CD4-positive, alpha-beta T cell treated with Interleukin-17A for 1 hour (primary cell): ENCODE data around the gene EML5.
"Not testable (repeated sequence)": the region's sequence is repeated elsewhere in the genome, so short reads cannot be mapped to it uniquely, and the experiment has no call there.

Experiments used
- DNase-seq: peaks from one replicate; pipeline ENCODE4 v3.0.0-alpha.2; 2020

The EML5 gene

DNA sequence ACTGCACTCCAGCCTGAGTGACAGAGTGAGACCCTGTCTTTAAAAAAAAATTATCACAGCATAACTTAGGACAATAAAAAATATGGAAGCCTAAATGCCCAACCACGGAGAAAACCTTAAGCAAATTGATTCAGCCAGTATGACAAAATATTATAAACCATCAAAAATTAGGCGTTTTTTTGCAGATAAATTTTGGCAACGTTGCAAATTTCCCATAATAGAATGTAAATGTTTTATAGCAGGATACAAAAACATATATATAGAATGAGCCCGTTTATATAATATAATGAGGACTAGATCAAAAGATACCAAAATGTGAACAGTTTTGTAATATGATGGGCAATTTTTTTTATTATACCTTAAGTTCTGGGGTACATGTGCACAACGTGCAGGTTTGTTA is 6.8 kb upstream of the EML5 start:
- no peak for DNase-seq

GRCh38 chr14:88798156-88798555 is 5.4 kb upstream of the EML5 start:
- DNase-seq: no peak

DNA sequence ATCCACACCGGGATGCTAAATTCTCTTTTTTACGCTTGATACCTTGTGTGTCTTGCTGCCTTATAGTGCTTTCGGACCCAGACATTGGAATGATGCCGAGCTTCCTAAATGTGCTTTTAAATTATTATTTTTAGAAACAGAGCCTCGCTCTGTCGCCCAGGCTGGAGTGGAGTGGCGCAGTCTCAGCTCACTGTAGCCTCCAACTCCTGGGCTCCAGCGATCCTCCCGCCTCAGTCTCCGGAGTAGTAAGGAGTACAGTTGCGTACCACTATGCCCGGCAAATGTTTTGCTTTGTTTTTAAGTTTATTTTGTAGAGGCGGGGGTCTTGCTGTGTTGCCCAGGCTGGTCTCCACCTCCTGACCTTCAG is 489 bp upstream of the EML5 start:
- DNase-seq: no peak

- DNase-seq: no peak
These were observed 902 bp downstream of the EML5 start for GRCh38 chr14:88791629-88792472.

DNA sequence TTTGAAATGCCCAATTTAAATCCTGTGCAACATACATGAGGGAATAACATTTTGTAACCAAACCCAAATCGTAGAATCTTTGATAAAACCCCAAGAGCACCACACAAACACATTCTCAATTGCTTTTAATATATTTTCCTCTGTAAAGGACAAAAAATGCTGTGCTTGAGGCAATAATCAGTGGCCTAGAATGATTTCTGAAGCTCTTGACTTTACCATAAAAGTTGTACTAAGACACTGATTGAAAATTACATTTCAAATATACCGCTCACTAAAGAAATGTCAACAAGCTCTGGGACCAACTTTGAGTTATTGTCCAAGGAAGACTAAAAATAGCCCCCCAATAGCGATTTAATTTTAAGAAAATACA is 1.5 kb downstream of the EML5 start:
- DNase-seq: no peak

DNA sequence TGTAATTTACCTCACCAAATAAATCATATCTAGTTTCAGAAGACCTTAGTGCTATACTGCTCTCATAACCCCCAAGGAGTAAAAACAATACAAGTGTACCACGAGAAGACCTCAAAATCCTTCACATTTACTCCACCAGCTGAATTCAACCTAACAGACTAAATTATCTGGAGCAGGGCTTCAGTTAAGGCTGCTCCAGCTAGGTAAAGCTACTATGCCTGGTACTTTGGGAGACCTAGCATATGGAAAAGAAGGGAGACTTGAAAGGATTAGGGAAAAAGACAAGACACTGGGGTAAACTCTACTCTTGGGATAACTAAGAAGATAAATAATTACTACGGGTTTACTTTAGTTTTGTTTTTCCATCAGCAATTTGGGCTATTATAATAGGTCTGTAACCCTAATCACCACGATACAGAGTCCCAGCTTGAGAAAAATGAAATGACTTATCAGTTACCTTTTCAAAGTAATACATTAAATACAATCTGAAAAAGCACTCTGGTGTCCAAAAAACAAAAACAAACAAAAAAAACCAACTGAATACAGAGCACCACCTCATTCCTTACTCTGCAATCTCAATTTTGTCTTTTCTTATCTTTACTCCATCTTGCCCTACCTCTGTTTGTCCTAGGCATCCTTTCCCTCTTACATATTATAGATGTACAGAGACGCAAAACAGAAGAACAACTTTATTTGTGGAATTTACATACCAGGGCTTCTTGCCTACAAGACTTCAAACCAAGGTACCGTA is 2.1 kb downstream of the EML5 start:
- DNase-seq: no peak

- not testable (repeated sequence) for DNase-seq
These were observed 3.2 kb downstream of the EML5 start for GRCh38 chr14:88789573-88789972.

DNA sequence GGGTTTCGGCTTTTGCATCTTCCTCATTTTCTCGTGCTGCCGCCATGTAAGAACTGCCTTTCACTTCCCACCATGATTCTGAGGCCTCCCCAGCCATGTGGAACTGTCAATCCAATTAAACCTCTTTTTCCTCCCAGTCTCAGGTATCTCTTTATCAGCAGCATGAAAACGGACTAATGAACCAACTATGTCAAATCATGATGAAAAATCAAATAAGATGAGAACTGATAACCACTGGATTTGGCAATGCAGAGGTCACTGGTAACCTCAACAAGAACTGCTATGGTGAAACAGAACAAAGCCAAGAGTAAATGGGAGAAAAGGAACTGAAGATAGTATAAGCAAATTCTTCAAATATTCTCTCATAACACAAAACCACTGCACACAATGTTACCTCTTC is 6.0 kb downstream of the EML5 start:
- no peak for DNase-seq

DNA sequence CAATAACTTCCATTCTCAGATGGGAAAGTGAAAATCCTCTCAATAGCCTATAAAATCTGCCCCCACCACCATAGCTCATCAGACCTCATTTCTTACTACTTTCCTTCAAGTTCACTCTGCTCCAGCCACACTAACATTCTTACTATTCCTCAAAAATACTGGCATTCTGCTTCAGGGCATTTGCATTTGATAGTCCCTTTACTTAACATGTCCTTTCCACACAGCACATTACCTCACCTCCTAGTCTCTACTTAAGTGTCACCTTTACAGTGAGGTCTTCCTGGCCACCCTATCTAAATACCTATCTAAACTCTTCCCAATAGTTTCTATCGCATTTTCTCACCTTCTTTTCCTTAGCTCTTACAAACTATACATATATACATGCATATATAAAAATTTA is 6.8 kb downstream of the EML5 start:
- DNase-seq: no peak

GRCh38 chr14:88775532-88775931 is 17.2 kb downstream of the EML5 start:
- no peak for DNase-seq

DNA sequence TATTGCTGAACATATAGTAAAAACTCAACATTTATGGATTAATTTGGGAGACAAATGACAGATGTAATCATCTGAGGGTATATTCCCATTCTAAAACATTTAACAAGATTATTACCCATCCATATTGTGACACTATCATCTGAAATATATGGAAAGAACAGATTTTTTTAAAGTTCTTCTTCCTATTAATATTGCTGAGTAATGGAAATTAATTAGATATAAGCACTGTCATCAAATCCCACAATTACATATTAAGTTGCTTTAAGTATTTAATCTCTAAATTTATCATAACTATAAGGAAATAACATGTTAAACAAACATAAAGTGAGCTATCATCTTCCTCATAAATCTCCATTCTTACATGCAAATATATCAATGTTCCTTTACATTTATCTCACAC is 22.0 kb downstream of the EML5 start:
- DNase-seq: no peak

GRCh38 chr14:88765130-88765529 is 27.6 kb downstream of the EML5 start:
- DNase-seq: no peak

- no peak for DNase-seq
These were observed 38.9 kb downstream of the EML5 start for GRCh38 chr14:88753873-88754272.

DNA sequence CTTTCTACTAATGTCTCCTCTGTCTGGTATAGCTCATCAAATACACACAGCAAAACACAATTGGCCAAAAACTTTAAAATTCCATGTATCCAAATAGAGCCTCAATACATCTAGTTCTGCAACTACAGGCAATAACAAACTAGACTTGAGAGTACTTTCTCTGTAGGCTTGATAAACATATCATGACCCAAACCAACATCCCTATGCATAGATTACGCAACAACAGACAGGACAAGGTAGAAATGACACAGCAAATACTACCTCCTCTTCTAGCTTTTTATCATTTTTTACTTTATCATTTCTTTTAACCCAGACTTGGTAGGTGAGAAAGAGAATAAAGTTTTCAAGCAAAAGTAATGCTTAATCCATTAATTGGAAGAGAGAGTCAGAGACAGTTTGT is 41.8 kb downstream of the EML5 start:
- DNase-seq: no peak

GRCh38 chr14:88750413-88750812 is 42.3 kb downstream of the EML5 start:
- DNase-seq: no peak

DNA sequence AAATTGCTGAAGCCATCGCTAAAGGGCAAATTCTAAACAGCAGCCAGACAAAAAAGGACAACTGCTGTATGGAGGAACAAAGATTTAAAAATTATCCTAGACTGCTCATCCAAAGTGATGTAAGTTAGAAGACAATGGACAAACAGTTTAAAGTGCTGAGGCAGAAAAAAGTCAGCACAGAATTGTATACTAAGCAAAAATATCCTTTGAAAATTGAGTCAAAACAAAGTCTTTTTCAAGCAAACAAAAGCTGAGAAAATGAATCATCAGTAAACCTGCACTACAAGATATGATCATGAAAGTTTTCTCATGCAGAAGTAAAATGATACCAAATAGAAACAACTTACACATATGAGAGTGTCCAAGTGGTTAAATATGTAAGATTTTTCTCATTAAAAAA is 43.6 kb downstream of the EML5 start:
- no peak for DNase-seq

DNA sequence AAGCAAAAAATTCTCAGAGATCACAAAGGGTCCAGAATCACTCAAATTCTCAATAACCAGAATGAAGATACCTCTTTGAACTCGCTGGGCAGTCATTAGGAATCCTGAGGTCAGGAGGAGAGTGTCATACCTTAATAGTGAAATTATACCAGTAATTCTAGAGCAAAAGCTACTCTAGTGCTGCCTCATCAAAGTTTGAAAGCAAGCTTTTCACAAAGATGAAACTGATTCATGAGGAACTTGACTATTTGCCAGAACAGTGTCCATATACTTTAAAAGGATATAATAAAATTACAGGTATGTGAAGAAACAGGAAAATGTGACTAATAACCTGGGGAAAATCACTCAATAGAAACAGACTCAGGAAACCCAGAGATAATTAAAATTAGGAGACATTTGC is 44.5 kb downstream of the EML5 start:
- no peak for DNase-seq

DNA sequence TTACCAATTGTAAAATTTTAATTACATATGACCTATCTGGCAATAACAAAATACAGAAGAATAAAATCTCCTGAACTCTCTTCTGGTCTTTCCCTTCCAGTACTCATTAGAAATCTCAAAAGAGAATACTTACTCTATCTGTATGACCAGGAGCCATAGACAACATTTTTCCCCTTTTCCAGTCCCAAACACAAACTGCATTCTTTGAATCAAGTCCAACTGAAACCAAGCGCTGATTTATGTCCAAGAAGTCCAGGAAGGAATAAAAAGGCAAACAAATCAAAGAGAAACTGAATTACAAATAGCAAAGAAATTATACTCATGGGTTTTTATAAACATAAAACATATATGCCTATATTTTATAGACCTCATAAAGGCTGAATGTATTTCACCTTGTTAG is 46.7 kb downstream of the EML5 start:
- DNase-seq: no peak

DNA sequence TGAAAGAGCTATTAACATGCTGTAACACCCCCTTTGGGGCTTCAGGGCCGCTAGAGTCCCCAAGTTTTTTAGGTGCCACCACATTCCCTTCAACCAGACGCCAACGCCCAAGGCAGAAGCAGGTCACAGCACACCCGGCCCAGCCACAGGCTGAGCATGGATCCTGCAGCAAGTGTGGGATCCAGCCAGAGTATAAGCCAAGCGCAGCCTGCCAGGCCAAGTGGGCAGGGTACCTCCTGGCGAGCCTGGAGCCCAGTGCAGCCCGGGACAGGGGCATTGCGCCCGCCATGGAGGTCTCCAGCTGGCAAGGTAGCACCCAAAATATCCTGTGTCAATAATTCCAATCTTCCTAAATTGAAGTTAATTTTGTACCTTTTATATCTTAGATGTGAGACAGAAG is 55.5 kb downstream of the EML5 start:
- no peak for DNase-seq

GRCh38 chr14:88733121-88733520 is 59.6 kb downstream of the EML5 start:
- DNase-seq: no peak

GRCh38 chr14:88729159-88729558 is 63.6 kb downstream of the EML5 start:
- DNase-seq: no peak

- DNase-seq: no peak
These were observed 65.7 kb downstream of the EML5 start for GRCh38 chr14:88727057-88727456.

DNA sequence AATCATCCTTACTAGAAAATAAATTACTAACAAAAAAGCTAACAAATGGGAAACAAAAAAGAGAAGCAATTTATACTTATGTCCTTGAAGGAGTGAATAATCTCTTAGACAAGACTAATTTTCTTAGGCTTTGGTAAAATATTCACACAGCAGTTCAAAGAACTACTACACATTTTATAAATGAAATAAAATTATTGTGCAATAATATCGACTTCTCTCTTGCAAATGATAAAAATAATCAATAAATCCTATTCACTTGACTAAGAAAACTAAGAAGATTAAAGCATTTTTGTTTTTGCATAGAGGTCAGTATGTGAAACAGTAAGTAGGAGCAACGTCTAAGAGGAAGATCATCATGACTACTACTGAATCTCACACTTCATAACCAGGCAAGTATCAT is 82.0 kb downstream of the EML5 start:
- DNase-seq: no peak

- DNase-seq: no peak
These were observed 85.7 kb downstream of the EML5 start for GRCh38 chr14:88707088-88707487.

- no peak for DNase-seq
These were observed 86.3 kb downstream of the EML5 start for GRCh38 chr14:88706425-88706824.
